Skeletal muscle cell (primary cell): ENCODE results near the gene CD6.
"Not testable (repeated sequence)": the region's sequence is repeated elsewhere in the genome, so short reads cannot be mapped to it uniquely, and the experiment has no call there.

Source experiments
- DNase-seq: peaks from one replicate; pipeline ENCODE4 v3.0.0-alpha.2; 2010; ENCODE audit warnings: low read depth
- H3K4me3 ChIP-seq: 2 replicates; pipeline ENCODE4 v1.5.1; 2011; ENCODE audit warnings: low read depth, mild to moderate bottlenecking, control low read depth, low read length, moderate library complexity

Gene CD6

GRCh38 chr11:60950933-60951605 lies 20.4 kb upstream of the CD6 start:
- DNase-seq = no peak
- peak overlapping the region; percentile 2 for H3K4me3 ChIP-seq

DNA sequence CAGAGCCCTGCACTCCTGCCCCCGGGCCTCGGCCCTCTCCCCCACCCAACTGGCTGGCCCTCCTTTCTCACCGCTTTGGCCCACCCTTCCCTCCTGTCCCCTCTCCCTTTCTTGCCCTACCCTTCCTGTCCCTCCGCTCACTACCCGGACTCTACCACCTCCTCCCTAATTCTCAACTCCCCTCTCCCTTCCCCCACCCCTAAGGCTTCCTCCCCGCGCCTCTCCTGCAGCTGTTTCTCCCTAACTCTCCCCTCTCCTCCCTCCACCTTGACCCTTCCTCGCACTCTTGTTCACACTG lies 19.9 kb upstream of the CD6 start:
- H3K4me3 ChIP-seq = peak overlapping the region; percentile 2
- no peak for DNase-seq

GRCh38 chr11:60951904-60952741 lies 19.4 kb upstream of the CD6 start, which contains the start of gene SLC15A3:
Gene SLC15A3 (minus strand): TSS chr11:60952176. CDS start chr11:60951551, 625 bp downstream.
- peak within 1 kb of the TSS; percentile 37 for H3K4me3 ChIP-seq
- DNase-seq = no peak

DNA sequence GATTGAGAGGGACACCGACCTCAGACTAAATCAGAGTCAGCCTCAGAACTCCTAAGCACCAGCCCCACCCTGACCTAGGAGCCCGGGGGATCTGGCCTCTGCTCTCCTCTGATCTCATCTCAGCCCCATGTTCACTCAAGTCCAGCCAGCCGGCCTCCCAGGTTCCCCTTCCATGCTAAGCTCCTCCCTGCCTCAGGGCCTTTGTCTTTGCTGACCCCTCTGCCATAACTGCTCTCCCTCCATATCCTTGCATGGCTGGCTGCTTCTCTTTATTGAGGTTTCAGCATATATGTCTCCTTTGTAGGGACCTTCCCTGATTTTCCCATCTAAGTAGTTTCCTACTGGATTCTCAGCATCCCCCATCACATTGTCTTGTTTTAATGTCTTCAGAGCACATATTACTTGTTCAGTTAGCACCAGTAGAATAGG lies 18.7 kb upstream of the CD6 start:
- no peak overlapping the region for H3K4me3 ChIP-seq
- no peak for DNase-seq

- no peak overlapping the region for H3K4me3 ChIP-seq
- DNase-seq = no peak
Measured at GRCh38 chr11:60953781-60954180, 17.7 kb upstream of the CD6 start.

GRCh38 chr11:60954421-60954820 lies 17.1 kb upstream of the CD6 start:
- no peak overlapping the region for H3K4me3 ChIP-seq
- no peak for DNase-seq

DNA sequence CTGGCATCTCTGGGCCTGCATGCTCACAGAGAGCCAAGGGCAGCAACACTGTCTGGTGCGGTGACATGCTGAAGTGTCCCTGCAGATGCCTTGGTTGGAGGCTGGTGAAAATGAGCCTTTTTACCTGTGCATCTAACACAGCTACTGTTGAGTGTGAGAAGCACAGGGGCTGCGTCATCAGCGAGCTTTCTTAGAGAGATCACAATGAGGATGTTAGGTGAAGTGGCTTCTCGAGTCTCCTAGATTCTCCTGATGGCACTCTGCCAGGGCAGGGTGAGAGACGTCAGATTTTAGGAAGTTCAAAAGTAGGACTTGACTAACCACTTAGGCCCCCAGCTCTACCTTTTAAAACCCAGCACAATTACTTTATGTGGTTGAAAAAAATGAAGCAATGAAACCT lies 15.9 kb upstream of the CD6 start:
- DNase-seq = no peak
- H3K4me3 ChIP-seq = no peak overlapping the region

- no peak overlapping the region for H3K4me3 ChIP-seq
- no peak for DNase-seq
Measured at GRCh38 chr11:60957188-60957587, 14.3 kb upstream of the CD6 start.

DNA sequence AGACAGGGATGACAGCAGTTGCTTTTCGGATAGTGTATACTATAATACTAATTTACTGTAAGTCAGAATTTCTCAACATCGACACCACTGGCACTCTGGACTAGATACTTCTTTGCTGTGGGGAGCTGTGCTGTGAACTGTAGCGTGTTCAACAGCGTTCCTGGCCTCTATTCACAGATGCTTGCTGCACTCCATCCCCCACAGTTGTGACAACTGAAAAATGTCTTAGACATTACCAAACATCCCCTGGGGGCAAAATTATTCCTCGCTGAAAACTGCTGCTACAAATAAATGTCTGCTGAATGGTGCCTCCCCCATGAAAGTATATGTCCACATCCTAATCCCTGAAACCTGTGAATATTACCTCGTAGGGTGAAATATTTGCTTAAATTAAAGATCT lies 12.0 kb upstream of the CD6 start:
- H3K4me3 ChIP-seq = no peak overlapping the region
- DNase-seq = no peak

- H3K4me3 ChIP-seq = no peak overlapping the region
- DNase-seq = no peak
Measured at GRCh38 chr11:60960405-60960804, 11.1 kb upstream of the CD6 start.

DNA sequence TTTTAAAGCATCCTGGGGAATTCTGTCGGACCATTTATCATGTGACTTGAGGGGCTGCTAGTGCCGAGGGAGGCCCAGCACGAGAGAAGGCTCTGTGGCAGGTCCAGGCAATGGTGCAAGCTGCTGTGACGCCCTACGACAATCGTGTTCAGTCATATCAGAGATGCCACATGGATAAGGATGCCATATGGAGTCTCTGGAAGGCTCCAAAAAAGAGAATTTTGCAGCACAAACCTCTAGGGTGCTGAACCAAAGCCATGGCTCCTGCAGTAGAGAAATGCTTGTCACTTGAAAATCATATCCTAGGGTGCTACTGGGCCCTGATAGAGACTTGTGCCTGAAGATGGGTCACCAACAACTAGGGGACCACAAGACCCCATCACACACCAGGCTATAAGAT lies 6.7 kb upstream of the CD6 start:
- H3K4me3 ChIP-seq = no peak overlapping the region
- DNase-seq = no peak

DNA sequence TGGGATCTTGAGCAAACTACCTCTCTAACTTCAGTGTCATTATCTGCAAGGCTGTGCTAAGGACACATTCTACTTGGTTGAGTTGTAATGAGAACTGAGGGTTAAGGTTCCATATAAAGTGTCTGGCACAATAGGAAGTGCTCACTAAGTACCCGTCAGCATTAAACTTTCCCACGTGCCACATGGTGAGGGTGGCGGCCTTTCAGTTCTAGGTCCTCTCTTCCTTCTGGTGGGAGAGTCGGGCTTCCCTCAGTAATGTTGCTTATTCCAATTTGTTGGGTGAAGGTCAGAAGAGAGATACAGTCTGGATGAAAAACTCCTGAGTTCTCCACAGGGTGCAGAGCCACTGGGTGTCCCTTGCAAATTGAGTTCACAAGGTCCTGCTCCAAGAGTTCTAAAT lies 4.6 kb upstream of the CD6 start:
- DNase-seq = no peak
- H3K4me3 ChIP-seq = no peak overlapping the region

- DNase-seq = no peak
- no peak overlapping the region for H3K4me3 ChIP-seq
Measured at GRCh38 chr11:60968223-60968622, 3.3 kb upstream of the CD6 start.

DNA sequence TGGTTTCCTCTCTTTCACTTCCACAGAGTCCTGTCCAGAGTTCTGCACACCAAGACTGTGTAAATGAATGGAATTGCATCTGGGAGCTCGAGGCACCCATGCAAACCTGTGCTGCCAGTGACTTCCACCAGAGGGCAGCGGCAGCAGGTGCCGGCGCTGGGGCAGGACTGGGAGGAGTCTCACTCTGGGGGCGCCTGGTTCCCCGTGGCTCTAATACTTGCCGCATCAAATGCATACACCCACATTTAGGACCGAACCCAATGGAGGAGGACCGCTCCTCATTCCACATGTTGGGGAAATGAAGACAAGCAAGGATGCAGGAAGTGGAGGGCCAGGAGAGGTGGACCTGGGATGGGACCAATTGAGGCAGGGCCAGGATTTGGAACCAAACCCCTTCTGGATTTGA lies 1.1 kb upstream of the CD6 start:
- no peak for DNase-seq
- no peak overlapping the region for H3K4me3 ChIP-seq

DNA sequence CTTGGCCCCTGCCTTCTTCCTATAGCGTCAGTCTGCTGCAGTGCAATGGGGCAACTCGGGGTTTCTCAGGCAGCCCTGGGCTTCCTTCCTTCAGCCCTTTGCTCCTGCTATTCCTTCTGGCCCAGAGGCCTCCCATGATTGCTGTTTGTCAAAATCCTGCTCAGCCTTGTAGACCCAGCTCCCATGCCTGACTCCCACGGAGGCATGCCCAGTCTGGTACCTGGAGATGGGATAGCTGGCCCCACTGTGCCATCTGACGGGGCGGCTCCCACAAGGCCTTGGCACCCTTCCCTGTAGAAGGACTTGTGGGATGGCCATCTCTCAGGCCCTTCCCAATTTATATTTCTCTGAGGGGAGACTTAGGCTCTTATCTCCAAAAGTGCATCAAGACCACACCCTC lies 590 bp upstream of the CD6 start:
- H3K4me3 ChIP-seq = no peak overlapping the region

GRCh38 chr11:60972182-60973030 lies 926 bp downstream of the CD6 start:
- no peak overlapping the region for H3K4me3 ChIP-seq
- DNase-seq = no peak

More for the DNA sequence above, 590 bp upstream of the CD6 start:
- no peak for DNase-seq

- DNase-seq = no peak
- H3K4me3 ChIP-seq = no peak overlapping the region
Measured at GRCh38 chr11:60973699-60974098, 2.2 kb downstream of the CD6 start.

- not testable (repeated sequence) for DNase-seq
Measured at GRCh38 chr11:60974316-60974715, 2.8 kb downstream of the CD6 start.

GRCh38 chr11:60974726-60975125 lies 3.2 kb downstream of the CD6 start:
- DNase-seq = no peak
- no peak overlapping the region for H3K4me3 ChIP-seq

More at GRCh38 chr11:60974316-60974715, 2.8 kb downstream of the CD6 start:
- H3K4me3 ChIP-seq = not testable (repeated sequence)

DNA sequence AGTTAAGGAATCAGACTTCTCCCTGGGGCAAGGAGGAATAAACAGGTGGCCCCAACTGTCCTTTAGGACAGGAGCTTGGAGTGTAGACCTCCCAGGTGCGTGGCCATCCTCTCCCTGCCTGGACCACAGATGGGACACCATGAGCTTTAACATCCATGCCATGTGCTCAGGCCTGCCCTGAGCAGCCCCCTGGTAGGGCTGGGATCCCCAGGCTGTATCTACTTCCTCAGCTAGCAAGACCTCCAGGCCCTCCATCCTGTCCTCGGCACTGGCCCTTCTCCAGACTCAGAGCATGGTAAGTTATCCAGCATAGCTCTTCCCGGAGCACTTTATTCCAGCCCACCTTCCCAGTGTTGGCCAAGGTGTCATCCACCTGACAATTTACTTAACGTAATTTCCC lies 5.7 kb downstream of the CD6 start:
- DNase-seq = no peak
- no peak overlapping the region for H3K4me3 ChIP-seq
